Measurements from ENCODE around the gene JADE1. TPM values are rescaled to one million over a fixed set of nuclear protein-coding genes. Genes with fewer than 3 reads are reported as not detected.

Gene JADE1
- total RNA-seq, 2 experiments from 2014 or later, result 43.1 to 64.0 TPM

GRCh38 chr4:128855621-128856020 is 46.1 kb downstream of the JADE1 start:
- Histone ChIP-seq H4K20me1 (ENCODE audit: insufficient read depth, low read length) (peaks cover 8% of the 10 kb centered on the region; the same call in 1 of the 2 replicates), H2AFZ (ENCODE audit: low read length) (no peak overlapping the region), H3K4me3 (ENCODE audit: low read depth, low read length, poor library complexity, severe bottlenecking) (no peak overlapping the region), H3K4me1 (ENCODE audit: insufficient read depth, low read length, poor library complexity, severe bottlenecking) (no peaks in the 10 kb centered on the region), H3K9me3 (ENCODE audit: low read length) (no peaks in the 10 kb centered on the region), H3K4me2 (ENCODE audit: low read length) (no peak overlapping the region), H3K79me2 (ENCODE audit: insufficient read depth, low read depth, low read length) (no peaks in the 10 kb centered on the region), H3K9me2 (ENCODE audit: insufficient read depth, low read length) (no peaks in the 10 kb centered on the region), H3K27ac (ENCODE audit: low read depth, low read length, poor library complexity, severe bottlenecking) (no peak overlapping the region), H3K36me3 (ENCODE audit: insufficient read depth, low read length) (peaks cover 99% of the 10 kb centered on the region)
- TF ChIP-seq, protein P1, sequence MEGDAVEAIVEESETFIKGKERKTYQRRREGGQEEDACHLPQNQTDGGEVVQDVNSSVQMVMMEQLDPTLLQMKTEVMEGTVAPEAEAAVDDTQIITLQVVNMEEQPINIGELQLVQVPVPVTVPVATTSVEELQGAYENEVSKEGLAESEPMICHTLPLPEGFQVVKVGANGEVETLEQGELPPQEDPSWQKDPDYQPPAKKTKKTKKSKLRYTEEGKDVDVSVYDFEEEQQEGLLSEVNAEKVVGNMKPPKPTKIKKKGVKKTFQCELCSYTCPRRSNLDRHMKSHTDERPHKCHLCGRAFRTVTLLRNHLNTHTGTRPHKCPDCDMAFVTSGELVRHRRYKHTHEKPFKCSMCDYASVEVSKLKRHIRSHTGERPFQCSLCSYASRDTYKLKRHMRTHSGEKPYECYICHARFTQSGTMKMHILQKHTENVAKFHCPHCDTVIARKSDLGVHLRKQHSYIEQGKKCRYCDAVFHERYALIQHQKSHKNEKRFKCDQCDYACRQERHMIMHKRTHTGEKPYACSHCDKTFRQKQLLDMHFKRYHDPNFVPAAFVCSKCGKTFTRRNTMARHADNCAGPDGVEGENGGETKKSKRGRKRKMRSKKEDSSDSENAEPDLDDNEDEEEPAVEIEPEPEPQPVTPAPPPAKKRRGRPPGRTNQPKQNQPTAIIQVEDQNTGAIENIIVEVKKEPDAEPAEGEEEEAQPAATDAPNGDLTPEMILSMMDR (conservative IDR thresholded peaks at IDR 0.05; ENCODE audit: low read length), result no peak
- no peak for TF ChIP-seq EZH2phosphoT487 (IDR thresholded peaks at IDR 0.05; ENCODE audit: borderline replicate concordance, low read depth, low read length)
- CTCF ChIA-PET (ENCODE audit: unreplicated experiment), result no interaction called here
- DNase-seq (ENCODE audit: low spot score), result no peak
- POLR2A ChIA-PET, result interaction anchor here (1.1 to 1.3 kb wide), 5 partner anchors 13 to 41 kb away, joined by 3 to 4 read pairs (median 3); no protein-coding TSS in a partner anchor
- intact Hi-C loops (cut with micrococcal nuclease; ENCODE audit: unreplicated experiment), result no loop called here
- no TSS peak for BruUV-seq (replicated peaks)

DNA sequence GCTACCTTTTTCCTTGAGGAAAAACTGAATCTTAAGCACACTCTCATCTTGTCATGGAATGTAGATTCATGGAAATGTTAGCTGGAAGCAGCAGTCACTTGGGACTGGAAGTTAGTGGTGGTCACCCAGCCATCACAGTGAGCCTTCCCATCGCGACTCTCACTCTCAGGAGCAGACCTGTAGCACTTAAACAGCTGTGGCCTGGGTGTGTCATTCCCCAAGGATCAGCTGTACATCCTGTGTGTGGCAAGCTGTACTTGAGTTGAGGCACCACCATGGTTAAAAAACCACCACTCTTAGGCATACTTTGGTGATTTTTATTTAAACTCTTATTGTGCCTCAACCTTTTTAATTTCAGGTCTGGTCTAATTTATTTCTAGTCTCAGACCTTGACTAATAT is 46.7 kb downstream of the JADE1 start:
- Histone ChIP-seq H2AFZ (ENCODE audit: low read length) (no peak overlapping the region), H3K4me2 (ENCODE audit: low read length) (no peak overlapping the region), H3K4me1 (ENCODE audit: insufficient read depth, low read length, poor library complexity, severe bottlenecking) (no peaks in the 10 kb centered on the region), H3K79me2 (ENCODE audit: insufficient read depth, low read depth, low read length) (no peaks in the 10 kb centered on the region), H4K20me1 (ENCODE audit: insufficient read depth, low read length) (peaks cover 8% of the 10 kb centered on the region; the same call in 1 of the 2 replicates), H3K4me3 (ENCODE audit: low read depth, low read length, poor library complexity, severe bottlenecking) (no peak overlapping the region), H3K36me3 (ENCODE audit: insufficient read depth, low read length) (peaks cover 99% of the 10 kb centered on the region), H3K9me2 (ENCODE audit: insufficient read depth, low read length) (no peaks in the 10 kb centered on the region), H3K9me3 (ENCODE audit: low read length) (no peaks in the 10 kb centered on the region), H3K27ac (ENCODE audit: low read depth, low read length, poor library complexity, severe bottlenecking) (no peak overlapping the region)
- CTCF ChIA-PET (ENCODE audit: unreplicated experiment), result no interaction called here
- POLR2A ChIA-PET, result interaction anchor here (0.6 to 1.5 kb wide), 6 partner anchors 14 to 375 kb away, joined by 3 to 7 read pairs (median 4); no protein-coding TSS in a partner anchor
- TF ChIP-seq EZH2phosphoT487 (IDR thresholded peaks at IDR 0.05; ENCODE audit: borderline replicate concordance, low read depth, low read length), result no peak
- TF ChIP-seq, protein P1 (conservative IDR thresholded peaks at IDR 0.05; ENCODE audit: low read length), result no peak
- intact Hi-C loops (cut with micrococcal nuclease; ENCODE audit: unreplicated experiment), result no loop called here
- DNase-seq (ENCODE audit: low spot score), result no peak
- BruUV-seq (replicated peaks), result no TSS peak

DNA sequence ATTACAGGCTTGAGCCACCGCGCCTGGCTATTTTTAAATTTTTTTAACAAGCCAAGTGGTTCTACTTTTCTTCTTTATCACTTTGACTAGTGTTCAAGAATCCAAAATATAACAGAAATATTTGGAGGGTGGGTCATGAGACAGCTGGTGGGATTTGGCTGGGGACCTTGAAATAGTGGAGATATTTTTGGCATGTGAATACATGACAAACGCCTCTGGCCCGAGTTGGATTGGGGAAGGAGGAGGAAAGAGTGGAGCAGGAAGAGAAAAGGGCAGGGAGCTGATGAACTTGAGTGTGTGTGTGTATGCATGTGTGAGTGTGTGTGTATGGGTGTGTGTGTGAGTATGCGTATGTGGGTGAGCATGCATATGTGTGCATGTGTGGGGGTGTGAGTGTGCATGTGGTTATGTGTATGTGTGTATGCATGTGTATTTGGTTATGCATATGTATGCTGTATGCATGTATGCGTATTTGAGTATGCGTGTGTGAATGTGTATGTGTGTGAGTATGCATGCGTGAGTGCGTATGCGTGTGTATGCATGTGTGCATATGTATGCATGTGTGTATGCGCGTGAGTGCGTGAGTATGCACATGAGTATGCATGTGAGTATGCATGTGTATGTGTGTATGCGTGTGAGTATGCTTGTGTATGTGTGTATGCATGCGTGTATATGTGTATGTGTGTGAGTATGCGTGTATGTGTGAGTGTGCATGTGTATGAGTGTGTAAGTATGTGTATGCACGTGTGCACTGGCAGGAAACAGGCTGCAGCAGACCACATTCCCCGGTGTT is 49.6 kb downstream of the JADE1 start:
- no peak overlapping the region for H2AFZ ChIP-seq (ENCODE audit: low read length)
- intact Hi-C loops (cut with micrococcal nuclease; ENCODE audit: unreplicated experiment), result no loop called here
- BruUV-seq (replicated peaks), result no TSS peak
- H3K79me2 ChIP-seq (ENCODE audit: insufficient read depth, low read depth, low read length), result no peaks in the 10 kb centered on the region
- peaks cover 11% of the 10 kb centered on the region; the same call in 1 of the 2 replicates for H4K20me1 ChIP-seq (ENCODE audit: insufficient read depth, low read length)
- H3K4me3 ChIP-seq (ENCODE audit: low read depth, low read length, poor library complexity, severe bottlenecking), result no peak overlapping the region
- H3K27ac ChIP-seq (ENCODE audit: low read depth, low read length, poor library complexity, severe bottlenecking), result no peak overlapping the region
- H3K9me3 ChIP-seq (ENCODE audit: low read length), result no peaks in the 10 kb centered on the region
- H3K4me2 ChIP-seq (ENCODE audit: low read length), result no peak overlapping the region
- TF ChIP-seq EZH2phosphoT487 (IDR thresholded peaks at IDR 0.05; ENCODE audit: borderline replicate concordance, low read depth, low read length), result no peak
- TF ChIP-seq, protein P1 (conservative IDR thresholded peaks at IDR 0.05; ENCODE audit: low read length), result no peak
- ChIA-PET CTCF (ENCODE audit: unreplicated experiment) (no interaction called here), POLR2A (interaction anchor here (0.6 to 0.9 kb wide), 3 partner anchors 20 to 681 kb away, joined by 3 to 5 read pairs (median 4); no protein-coding TSS in a partner anchor)
- H3K4me1 ChIP-seq (ENCODE audit: insufficient read depth, low read length, poor library complexity, severe bottlenecking), result no peaks in the 10 kb centered on the region
- H3K36me3 ChIP-seq (ENCODE audit: insufficient read depth, low read length), result peaks cover 100% of the 10 kb centered on the region
- H3K9me2 ChIP-seq (ENCODE audit: insufficient read depth, low read length), result no peaks in the 10 kb centered on the region
- no peak for DNase-seq (ENCODE audit: low spot score)

Measured in OCI-LY7 (cell line).